ENCODE measurements around the gene RPS6KA2.

Gene RPS6KA2

DNA sequence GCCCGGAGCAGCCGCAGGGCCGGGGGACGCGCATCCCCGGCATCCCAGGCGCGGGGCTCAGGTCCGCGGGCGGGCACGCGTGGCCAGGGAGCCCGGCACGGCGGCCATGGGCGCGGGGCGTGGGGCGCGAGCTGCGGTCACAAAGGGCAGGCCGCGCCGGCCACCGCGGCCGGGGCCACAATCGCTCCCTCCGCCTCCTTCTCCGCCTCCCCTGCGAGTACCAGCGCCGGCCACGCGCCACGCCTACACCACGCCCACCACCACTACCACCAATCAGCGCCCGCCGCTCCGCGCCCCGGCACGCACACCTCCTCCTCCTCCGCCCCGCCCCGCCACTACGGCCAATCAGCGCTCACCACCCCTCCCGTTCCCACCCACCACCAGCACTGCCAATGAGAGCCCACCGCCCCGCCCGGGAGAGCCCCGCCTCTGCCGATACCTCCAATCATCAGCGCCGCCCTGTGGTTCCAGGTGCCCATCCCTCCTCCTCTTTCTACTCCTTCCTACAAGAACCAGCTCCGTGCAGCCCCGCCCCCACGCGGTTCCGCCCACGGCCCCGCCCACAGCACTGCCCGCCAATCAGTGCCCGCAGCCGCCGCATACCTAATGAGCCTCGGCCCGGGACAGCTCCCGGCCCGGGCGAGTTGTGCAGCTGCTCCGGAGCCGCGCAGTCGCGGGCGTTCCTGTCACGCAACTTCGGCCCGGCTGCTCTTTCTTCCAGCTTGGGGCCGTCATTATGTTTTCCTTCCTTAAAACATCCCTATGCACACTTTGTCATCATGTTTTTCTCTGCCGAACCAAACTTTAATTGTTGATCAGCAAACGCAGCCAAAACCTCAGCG is at the start of gene RPS6KA2:
RPS6KA2 (minus strand) TSS at position 219 of the 842 bp plus-strand sequence. CDS start 232 bp downstream, outside the sequence.
- peak; percentile 99 for DNase-seq (ENCODE audit: low read depth)

DNA sequence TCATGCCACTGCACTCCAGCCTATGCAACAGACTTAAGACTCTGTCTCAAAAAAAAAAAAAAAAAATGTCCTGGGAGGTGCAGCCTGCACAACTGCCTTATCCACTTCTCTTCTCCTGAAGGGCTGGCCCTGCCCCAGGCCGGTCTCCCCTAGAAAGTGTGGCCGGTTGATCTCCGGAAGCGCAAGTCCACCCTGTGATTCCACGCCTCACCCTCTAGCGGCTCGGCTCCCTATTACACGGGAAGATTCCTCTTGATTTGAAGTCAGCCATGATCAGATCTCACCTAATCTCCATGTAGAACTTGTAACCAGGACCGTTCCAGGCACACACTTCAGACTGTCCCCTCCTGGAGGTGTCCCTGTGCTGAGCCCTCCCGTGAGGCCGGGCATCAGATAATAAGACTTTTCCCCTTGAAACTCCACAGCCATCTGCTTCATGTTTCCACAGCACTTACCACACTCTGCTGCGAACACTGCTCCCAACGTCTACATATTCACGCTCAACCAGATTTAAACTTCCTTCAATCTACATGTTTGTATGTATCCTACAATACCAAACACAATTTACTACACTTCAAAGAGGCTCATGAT is 49.3 kb upstream of the RPS6KA2 start:
- DNase-seq (ENCODE audit: low read depth) = no peak

DNA sequence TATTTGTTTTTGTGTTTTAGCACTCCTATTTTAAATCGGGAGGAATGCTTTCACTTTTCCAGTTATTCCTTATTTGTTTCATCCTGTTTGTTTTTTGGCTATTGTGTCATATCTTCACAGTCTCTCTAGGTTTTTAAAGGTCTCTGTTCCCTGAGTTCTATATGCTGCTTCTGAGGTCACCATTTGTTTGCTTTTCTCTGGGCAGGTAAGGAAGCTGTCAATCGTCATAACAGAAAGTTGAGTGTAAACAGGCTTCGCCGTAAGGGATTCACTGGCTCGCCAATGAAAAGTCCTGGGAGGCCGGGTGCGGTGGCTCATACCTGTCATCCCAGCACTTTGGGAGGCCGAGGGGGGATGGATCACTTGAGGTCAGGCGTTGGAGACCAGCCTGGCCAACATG is 48.7 kb upstream of the RPS6KA2 start:
- no peak for DNase-seq (ENCODE audit: low read depth)

GRCh38 chr6:166673309-166673708 is 46.3 kb upstream of the RPS6KA2 start:
- no peak for DNase-seq (ENCODE audit: low read depth)

GRCh38 chr6:166672624-166673206 is 45.7 kb upstream of the RPS6KA2 start:
- DNase-seq (ENCODE audit: low read depth) = no peak

DNA sequence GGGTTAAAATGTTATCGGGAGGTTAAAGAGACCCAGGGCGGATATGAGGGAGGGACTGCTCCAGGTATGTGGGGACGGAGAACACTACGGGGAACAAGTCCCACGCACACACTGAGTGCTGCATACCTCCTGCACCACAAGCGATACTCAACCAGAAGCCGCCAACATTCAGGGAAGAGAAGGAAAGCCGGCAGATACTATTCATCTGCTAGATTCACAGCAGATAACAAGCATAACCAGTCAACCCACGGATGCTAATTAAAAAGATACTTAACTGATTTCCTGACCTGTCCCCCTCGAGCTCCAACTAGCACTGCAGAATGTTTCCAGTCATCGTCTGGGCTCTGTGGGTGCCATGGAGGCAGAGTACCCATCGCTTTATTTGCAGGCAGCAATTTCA is 45.1 kb upstream of the RPS6KA2 start:
- no peak for DNase-seq (ENCODE audit: low read depth)

DNA sequence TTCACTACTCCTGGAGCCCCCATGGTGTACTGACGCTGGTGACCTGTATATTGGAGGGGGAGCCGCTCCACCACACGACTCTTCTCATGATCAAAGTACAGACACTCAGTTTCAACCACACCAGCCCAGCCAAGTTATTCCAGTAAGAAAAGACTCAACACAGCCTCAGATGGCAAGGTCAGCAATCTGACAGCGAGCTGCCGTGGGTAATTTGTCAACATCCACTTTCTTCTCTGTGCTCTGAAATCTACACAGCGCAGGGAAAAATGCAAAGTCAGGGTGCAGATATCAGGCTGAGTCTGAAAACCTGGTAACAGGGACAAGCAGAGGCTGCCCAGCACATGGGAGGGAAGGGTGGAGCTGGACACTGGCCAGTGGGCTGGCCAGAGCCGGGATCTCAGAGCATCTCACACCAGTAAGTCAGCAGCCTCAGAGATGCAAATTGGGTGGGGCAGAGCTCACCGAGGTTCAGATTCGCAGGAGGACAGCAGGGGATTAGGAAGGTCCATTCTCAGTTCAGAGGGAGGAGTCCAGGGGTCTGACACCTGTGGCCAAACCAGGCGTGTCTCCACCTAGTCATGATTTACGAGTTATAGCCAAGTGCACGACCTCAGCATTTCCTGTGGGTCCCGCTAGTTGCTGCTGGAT is 44.5 kb upstream of the RPS6KA2 start:
- no peak for DNase-seq (ENCODE audit: low read depth)

DNA sequence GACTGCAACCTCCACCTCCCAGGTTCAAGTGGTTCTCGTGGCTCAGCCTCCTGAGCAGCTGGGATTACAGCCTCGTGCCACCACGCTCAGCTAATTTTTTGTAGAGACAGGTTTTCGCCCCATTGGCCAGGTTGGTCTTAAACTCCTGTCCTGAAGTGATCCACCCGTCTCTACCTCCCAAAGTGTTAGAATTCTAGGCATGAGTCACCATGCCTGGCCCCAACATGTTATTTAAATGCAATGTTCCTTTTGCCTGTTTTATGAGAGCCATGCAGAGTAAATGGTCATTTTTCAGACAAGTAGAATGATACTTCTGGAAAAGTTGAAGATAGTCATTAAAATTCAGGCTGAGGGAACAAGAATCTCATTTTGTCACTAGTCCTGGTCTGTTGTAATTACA is 43.8 kb upstream of the RPS6KA2 start:
- no peak for DNase-seq (ENCODE audit: low read depth)

DNA sequence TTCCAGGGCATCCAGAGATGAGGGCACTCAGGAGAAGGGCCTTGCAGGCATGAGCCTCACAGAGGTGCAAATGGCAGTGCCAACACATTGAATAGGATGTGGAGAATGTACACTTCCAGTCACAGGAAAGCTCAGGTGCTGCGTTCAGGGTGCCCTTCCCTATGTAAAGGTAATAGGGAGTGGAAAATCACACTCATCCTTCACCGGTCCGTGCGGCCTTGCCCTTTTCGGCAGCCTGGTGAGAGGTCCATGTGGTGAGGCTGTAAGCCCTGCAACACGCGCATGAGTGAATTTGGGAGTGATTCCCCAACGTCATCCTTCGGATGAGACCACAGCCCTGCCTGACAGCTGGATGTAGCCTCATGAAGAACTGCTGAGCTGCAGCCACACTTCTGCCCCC is 43.0 kb upstream of the RPS6KA2 start:
- DNase-seq (ENCODE audit: low read depth) = no peak

GRCh38 chr6:166667796-166668610 is 41.0 kb upstream of the RPS6KA2 start:
- DNase-seq (ENCODE audit: low read depth) = no peak

DNA sequence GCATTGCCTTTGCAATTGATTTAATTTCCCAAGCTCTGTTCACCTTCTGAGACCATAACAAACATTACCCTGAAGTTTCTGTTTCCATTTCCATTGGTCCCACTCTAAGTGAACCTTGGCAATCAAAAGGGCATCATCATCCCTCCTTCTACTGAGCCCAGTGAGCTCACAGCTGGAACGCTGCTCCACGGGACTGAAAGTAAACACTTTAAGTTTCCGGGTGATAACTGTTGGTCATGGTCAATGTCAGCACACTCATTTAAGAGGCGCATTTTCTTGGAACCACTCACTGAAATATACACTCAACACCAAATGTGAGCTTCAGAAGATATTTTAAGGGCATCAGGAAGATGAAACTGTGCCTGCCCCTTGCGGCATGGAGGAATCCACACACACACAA is 37.1 kb upstream of the RPS6KA2 start:
- DNase-seq (ENCODE audit: low read depth) = no peak

GRCh38 chr6:166663568-166663967 is 36.5 kb upstream of the RPS6KA2 start:
- DNase-seq (ENCODE audit: low read depth) = no peak

- DNase-seq (ENCODE audit: low read depth) = no peak
Measured at GRCh38 chr6:166662690-166663089, 35.6 kb upstream of the RPS6KA2 start.

- DNase-seq (ENCODE audit: low read depth) = no peak
Measured at GRCh38 chr6:166661327-166662085, 34.5 kb upstream of the RPS6KA2 start.

DNA sequence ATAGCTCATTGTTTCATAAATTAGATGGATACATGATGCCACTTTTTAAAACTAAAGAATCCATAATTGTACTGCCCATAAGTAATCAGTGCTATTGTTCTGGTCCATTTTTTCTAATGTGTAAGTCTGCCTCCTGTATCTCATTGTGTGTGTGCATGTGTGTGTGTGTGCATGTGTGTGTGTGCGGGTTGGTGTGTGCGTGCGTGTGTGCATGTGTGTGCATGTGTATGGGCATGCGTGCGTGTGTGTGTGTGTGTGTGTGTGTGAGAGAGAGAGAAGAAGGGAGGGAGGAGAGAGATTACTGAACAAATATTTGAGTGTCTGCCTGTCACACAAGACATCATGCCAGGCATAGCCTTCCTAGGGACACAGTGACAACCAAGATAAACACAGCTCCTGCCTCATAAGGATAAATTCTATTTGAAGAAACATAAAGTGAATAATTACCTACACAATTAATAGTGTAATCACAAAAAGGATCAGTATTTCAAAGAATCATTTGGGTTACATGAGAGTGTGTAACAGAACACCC is 33.2 kb upstream of the RPS6KA2 start:
- no peak for DNase-seq (ENCODE audit: low read depth)

- DNase-seq (ENCODE audit: low read depth) = no peak
Measured at GRCh38 chr6:166659581-166659980, 32.5 kb upstream of the RPS6KA2 start.

GRCh38 chr6:166658792-166659150 is 31.7 kb upstream of the RPS6KA2 start:
- DNase-seq (ENCODE audit: low read depth) = no peak

DNA sequence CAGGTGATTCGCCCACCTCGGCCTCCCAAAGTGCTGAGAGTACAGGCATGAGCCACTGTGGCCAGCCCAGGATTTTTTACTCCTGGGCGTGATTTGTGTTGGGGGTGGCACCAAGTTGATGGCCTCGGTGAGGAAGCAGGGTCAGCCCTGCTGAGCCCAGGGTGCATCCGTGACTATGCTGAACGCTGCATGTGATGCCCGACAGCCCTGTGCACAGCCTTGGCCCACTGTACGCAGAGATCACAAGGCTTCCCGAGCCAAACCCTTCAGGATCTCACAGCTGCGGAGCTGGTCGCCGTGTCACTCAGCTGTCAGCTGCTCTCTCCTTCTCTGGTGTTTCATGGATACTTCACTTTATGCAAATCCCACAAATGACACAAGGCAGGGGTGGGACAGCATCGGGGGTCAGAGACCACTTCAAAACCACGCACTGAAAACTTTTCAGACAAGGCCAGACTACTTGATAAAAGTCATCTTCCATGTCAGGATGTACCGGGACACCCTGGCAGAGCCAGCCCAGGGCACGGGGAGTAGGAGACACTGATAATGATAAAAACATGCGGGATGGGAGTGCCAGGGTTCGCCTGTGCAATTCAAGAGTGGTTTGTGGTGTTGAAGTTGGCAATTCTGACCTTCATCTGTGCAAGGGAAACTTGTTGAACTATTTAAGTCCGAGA is 31.2 kb upstream of the RPS6KA2 start:
- no peak for DNase-seq (ENCODE audit: low read depth)

DNA sequence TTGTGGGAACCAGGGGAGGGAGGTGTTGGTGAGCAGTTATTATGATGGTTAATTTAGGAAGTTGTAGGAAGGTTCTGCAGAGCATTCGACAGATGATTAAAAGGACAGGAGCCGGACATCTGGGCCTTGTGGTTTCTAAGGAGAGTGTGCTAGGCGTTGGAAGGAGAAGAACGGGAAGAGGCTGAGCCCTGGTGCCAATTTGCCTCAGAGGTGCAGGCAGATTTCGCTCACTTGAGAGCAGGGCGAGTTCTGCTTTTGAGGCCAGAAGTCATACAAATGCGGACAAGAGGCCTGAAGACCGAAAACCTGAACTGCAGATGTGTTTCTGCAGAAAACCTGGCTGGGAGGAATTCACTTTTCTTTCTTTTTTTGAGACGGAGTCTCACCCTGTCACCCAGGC is 30.5 kb upstream of the RPS6KA2 start:
- no peak for DNase-seq (ENCODE audit: low read depth)

All from activated T-cell treated with anti-CD3 and anti-CD28 coated beads for 48 hours (primary cell).